Measurements from ENCODE around the gene REP15.

GRCh38 chr12:27730097-27730588 lies 33.9 kb downstream of the REP15 start:
- TF ChIP-seq CTCF (IDR thresholded peaks at IDR 0.05) = no peak
- TF ChIP-seq POLR2A (IDR thresholded peaks at IDR 0.05) = no peak
